Measurements from ENCODE around the gene COL18A1.

- no peak for TF ChIP-seq POLR2A (IDR thresholded peaks at IDR 0.05)
- no peak for TF ChIP-seq CTCF (IDR thresholded peaks at IDR 0.05 in 4 of 5, conservative IDR thresholded peaks at IDR 0.05 in 1 of 5)
Observed at GRCh38 chr21:45386336-45386727, 18.6 kb upstream of the COL18A1 start.
